GM12873 (cell line): ENCODE results near the gene HOMEZ.

Experiments used
- TF ChIP-seq, protein P1 (sequence below): IDR thresholded peaks from 2 replicates; pipeline ENCODE4 v1.5.1; 2012; ENCODE audit warnings: low read depth, mild to moderate bottlenecking, moderate library complexity, low read length, control low read depth; ENCODE audit not compliant: insufficient read depth; ENCODE audit errors: missing control alignments

Gene HOMEZ

DNA sequence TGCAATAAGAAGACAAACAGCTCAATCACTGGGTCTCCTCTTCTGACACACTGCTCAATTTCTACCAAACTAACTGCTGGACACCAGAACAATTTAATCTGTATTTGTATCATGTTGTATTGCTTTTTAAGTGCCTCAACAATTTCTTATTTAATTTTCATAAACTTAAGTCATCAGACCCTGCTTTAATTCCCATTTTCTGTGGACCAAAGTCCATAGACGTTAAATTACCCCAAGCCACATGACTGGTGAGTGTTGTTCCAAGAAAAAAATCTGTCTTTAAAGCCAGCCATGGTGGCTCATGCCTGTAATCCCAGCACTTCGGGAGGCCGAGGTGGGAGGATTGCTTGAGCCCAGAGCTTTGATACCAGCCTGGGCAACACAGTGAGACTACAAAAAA lies 8.7 kb downstream of the HOMEZ start:
- TF ChIP-seq, protein P1, sequence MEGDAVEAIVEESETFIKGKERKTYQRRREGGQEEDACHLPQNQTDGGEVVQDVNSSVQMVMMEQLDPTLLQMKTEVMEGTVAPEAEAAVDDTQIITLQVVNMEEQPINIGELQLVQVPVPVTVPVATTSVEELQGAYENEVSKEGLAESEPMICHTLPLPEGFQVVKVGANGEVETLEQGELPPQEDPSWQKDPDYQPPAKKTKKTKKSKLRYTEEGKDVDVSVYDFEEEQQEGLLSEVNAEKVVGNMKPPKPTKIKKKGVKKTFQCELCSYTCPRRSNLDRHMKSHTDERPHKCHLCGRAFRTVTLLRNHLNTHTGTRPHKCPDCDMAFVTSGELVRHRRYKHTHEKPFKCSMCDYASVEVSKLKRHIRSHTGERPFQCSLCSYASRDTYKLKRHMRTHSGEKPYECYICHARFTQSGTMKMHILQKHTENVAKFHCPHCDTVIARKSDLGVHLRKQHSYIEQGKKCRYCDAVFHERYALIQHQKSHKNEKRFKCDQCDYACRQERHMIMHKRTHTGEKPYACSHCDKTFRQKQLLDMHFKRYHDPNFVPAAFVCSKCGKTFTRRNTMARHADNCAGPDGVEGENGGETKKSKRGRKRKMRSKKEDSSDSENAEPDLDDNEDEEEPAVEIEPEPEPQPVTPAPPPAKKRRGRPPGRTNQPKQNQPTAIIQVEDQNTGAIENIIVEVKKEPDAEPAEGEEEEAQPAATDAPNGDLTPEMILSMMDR, result no peak

DNA sequence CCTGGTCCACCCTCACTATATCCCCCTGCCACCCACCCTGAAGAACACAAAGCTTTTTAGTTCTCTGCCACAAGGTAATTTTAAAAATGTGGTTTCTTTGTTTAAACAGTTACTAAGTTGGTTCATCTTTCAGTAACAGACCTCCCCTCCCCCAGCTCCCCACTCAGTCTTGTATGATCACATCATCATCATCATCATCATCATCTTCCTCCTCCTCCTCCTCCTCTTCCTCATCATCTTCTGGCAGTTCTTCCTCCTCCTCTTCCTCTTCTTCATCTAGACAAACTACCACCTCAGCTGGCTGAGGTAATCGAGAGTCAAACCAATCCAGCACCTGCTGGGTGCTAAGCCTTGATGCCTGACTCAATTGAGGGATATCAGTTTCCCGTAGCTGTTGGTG lies 10.5 kb downstream of the HOMEZ start:
- TF ChIP-seq, protein P1, result no peak

DNA sequence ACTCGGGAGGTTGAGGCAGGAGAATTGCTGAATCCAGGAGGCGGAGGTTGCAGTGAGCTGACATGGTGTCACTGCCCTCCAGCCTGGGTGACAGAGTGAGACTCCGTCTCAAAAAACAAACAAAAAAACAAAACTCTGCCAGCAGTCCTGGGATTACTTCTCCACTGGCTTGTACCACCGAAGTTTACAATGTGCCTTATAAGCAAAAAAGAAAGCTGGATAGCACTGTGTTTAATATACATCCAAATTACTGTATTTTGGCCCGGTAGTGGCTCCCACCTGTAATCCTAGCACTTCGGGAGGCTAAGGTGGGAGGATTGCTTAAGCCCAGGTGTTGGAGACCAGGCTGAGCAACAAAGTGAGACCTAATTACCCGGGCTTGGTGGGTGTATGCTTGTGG lies 16.7 kb downstream of the HOMEZ start:
- TF ChIP-seq, protein P1, result no peak

DNA sequence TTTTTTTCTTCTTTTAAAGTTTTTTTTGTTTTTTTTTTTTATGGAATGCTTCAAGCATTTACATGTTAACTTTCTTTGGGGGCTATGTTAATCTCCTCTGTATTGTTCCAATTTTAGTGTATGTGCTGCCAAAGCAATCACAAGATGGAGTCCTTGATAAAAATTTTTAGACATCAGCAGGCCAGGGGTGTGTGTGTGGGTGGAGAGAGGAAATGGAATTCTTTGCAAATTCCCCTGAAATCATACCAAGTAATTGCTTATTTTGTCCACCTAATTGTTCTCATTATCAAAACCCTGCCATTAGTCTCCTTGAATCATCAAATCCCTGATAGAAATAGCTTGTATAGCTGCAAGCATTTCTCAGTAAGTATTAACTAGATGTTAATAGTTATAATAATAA lies 26.5 kb downstream of the HOMEZ start:
- TF ChIP-seq, protein P1, result no peak

DNA sequence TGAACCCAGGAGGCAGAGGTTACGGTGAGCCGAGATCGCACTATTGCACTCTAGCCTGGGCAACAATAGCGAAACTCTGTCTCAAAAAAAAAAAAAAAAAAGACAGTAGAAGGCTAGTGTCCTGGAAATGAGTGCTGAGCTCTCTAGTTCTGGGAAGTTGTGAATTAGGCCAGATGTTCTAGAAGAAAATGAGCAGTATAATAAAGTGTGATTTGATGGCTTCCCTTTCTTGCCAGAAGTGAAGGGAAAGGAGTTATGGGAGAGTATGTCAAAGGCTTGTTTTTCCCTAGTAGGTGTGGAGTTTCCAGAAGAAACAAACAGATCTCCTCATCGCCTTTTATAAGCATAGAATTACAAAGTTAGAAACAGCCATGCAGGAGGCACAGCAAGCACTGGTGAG lies 27.7 kb downstream of the HOMEZ start:
- TF ChIP-seq, protein P1, result no peak

DNA sequence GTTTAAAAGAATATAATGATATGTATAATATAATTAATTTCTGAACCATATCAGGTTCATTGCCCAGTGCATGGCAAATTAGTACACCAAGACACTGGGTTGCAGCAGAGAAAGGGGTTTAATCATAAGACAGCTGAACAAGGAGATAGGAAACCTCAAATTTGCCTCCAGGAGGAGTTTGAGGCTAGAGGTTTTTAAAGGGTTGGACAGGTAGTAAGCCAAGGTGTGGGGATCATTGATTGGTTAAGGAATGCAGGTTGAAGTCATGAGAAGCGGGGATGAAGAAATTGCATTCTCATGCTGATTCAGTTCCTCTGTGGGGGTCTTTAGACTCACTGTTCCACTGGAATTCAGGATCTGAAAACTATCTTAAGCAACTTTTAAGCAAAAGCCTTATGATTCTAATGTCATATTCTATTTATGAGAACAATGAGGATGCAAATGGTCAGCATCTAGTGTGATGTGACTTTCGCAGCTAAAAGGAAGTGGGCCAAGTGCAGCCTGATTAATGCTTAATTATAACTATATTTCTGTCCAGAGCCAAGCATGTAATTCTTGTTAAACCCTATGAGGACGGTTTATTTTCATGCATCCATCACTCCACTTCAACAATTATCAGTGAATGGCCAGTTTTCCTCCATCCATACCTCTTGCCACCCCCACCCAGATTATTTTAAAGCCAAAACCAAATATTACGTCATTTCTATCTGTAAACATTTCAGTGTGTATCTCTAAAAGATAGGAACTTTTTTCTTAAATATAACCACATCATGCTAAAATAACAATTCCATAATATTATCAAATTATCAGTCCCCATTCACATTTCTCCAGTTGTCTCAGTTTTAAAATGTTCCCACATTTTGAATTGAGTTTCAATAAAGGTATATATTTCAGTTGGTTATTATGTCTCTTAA lies 33.3 kb downstream of the HOMEZ start:
- TF ChIP-seq, protein P1, result no peak

DNA sequence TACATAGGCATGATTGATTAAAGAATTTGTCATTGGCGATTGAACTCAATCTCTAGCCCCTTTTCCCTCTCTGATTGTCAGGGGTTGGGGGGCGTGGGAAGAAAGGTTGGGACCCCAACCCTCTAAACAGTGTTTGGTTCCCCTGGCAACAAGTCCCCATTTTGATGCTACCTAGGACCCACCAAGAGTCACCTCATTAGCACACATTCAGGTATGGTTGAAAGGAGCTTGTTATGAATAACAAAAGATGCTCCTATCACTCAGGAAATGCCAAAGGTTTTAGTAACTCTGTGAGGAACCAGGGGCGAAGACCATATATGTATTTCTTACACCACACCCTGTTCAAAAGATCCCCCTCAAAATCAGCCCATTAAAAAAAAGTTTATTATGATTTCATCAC lies 33.9 kb downstream of the HOMEZ start:
- TF ChIP-seq, protein P1, result no peak
